LNCaP clone FGC (cell line): ENCODE results near the gene PWP2.
A peak's percentile ranks its signal among the peaks of the same experiment; 100 is the strongest.
"Not testable (repeated sequence)": the region's sequence is repeated elsewhere in the genome, so short reads cannot be mapped to it uniquely, and the experiment has no call there.

Source experiments
- DNase-seq: peaks from one replicate; pipeline ENCODE4 v3.0.0-alpha.2; 2011; ENCODE audit warnings: low read depth
- H3K4me3 ChIP-seq: 2 replicates; pipeline ENCODE4 v1.5.1; 2011; ENCODE audit warnings: mild to moderate bottlenecking, low read depth, low read length, control low read depth
- CTCF ChIP-seq: IDR thresholded peaks from 2 replicates; pipeline ENCODE4 v1.5.1; 2012; ENCODE audit warnings: mild to moderate bottlenecking; ENCODE audit not compliant: control insufficient read depth, insufficient read depth; ENCODE audit errors: extremely low read depth

Gene PWP2

GRCh38 chr21:44094832-44095231, 12.4 kb upstream of the PWP2 start:
- TF ChIP-seq CTCF = no peak
- H3K4me3 ChIP-seq = no peak overlapping the region
- DNase-seq = no peak

- DNase-seq, H3K4me3 ChIP-seq: not testable (repeated sequence)
Observed at GRCh38 chr21:44098507-44098906, 8.7 kb upstream of the PWP2 start.

GRCh38 chr21:44098964-44099363, 8.2 kb upstream of the PWP2 start:
- DNase-seq, H3K4me3 ChIP-seq: not testable (repeated sequence)

GRCh38 chr21:44107589-44107988, 390 bp downstream of the PWP2 start:
- not testable (repeated sequence) for DNase-seq
- peak overlapping the region; percentile 35 for H3K4me3 ChIP-seq

GRCh38 chr21:44113702-44114371, 6.6 kb downstream of the PWP2 start:
- DNase-seq, H3K4me3 ChIP-seq: not testable (repeated sequence)
- peak; percentile 11; the same call in 1 of the 2 replicates for TF ChIP-seq CTCF

- H3K4me3 ChIP-seq, DNase-seq: not testable (repeated sequence)
Observed at GRCh38 chr21:44122131-44122530, 14.9 kb downstream of the PWP2 start.

GRCh38 chr21:44127827-44128226, 20.6 kb downstream of the PWP2 start:
- not testable (repeated sequence) for DNase-seq, H3K4me3 ChIP-seq

- DNase-seq = not testable (repeated sequence)
- peak overlapping the region; percentile 45 for H3K4me3 ChIP-seq
Observed at GRCh38 chr21:44133715-44134057, 26.5 kb downstream of the PWP2 start.

GRCh38 chr21:44134732-44135131, 27.5 kb downstream of the PWP2 start:
- not testable (repeated sequence) for DNase-seq, H3K4me3 ChIP-seq

- not testable (repeated sequence) for H3K4me3 ChIP-seq, DNase-seq
- TF ChIP-seq CTCF = peak; percentile 24; the same call in 1 of the 2 replicates
Observed at GRCh38 chr21:44138039-44138438, 30.8 kb downstream of the PWP2 start.

GRCh38 chr21:44139787-44140551, 32.8 kb downstream of the PWP2 start:
- DNase-seq, H3K4me3 ChIP-seq: not testable (repeated sequence)

- not testable (repeated sequence) for H3K4me3 ChIP-seq, DNase-seq
Observed at GRCh38 chr21:44140552-44140932, 33.3 kb downstream of the PWP2 start.

GRCh38 chr21:44142470-44142869, 35.3 kb downstream of the PWP2 start:
- not testable (repeated sequence) for H3K4me3 ChIP-seq, DNase-seq

- not testable (repeated sequence) for DNase-seq, H3K4me3 ChIP-seq
Observed at GRCh38 chr21:44143380-44143779, 36.2 kb downstream of the PWP2 start.

GRCh38 chr21:44143996-44144395, 36.8 kb downstream of the PWP2 start:
- H3K4me3 ChIP-seq, DNase-seq: not testable (repeated sequence)
